HG02943 (cell line): ENCODE data around the gene HEBP1.
"Not testable (repeated sequence)": the region's sequence is repeated elsewhere in the genome, so short reads cannot be mapped to it uniquely, and the experiment has no call there.

Experiments
- ATAC-seq: cut with Tn5 transposase; IDR thresholded peaks from one replicate; pipeline ENCODE4 v1.9.1; 2021; ENCODE audit warnings: mild to moderate bottlenecking, low read depth, moderate library complexity; ENCODE audit not compliant: unreplicated experiment

HEBP1 gene

GRCh38 chr12:12999959-13000615 is at the start of gene HEBP1:
Gene HEBP1 (minus strand): TSS chr12:13000265. CDS start chr12:13000114, 151 bp downstream.
- ATAC-seq, result peak; percentile 85

- no peak for ATAC-seq
These were observed 49.8 kb upstream of the HEBP1 start for GRCh38 chr12:13049816-13050215.

GRCh38 chr12:13046964-13047363 is 46.9 kb upstream of the HEBP1 start:
- no peak for ATAC-seq

GRCh38 chr12:13045816-13046215 is 45.8 kb upstream of the HEBP1 start:
- ATAC-seq, result no peak

- ATAC-seq, result no peak
These were observed 44.8 kb upstream of the HEBP1 start for GRCh38 chr12:13044906-13045299.

- ATAC-seq, result peak; percentile 74
These were observed 44.2 kb upstream of the HEBP1 start, which contains the start of gene FAM234B for GRCh38 chr12:13044002-13044905. Gene FAM234B (plus strand): TSS chr12:13044381. CDS start chr12:13044404, 23 bp downstream.

- ATAC-seq, result no peak
These were observed 42.7 kb upstream of the HEBP1 start for GRCh38 chr12:13042666-13043230.

GRCh38 chr12:13041224-13041623 is 41.2 kb upstream of the HEBP1 start:
- ATAC-seq, result no peak

- ATAC-seq, result no peak
These were observed 39.4 kb upstream of the HEBP1 start for GRCh38 chr12:13039328-13039956.

GRCh38 chr12:13038491-13039161 is 38.6 kb upstream of the HEBP1 start:
- ATAC-seq, result no peak

- ATAC-seq, result no peak
These were observed 36.8 kb upstream of the HEBP1 start for GRCh38 chr12:13036881-13037280.

- ATAC-seq, result not testable (repeated sequence)
These were observed 35.3 kb upstream of the HEBP1 start for GRCh38 chr12:13035335-13035734.

- no peak for ATAC-seq
These were observed 33.4 kb upstream of the HEBP1 start for GRCh38 chr12:13033476-13033875.

- ATAC-seq, result no peak
These were observed 32.1 kb upstream of the HEBP1 start for GRCh38 chr12:13032164-13032563.

GRCh38 chr12:13030541-13031291 is 30.7 kb upstream of the HEBP1 start:
- ATAC-seq, result no peak

- no peak for ATAC-seq
These were observed 28.9 kb upstream of the HEBP1 start for GRCh38 chr12:13028825-13029570.

- ATAC-seq, result no peak
These were observed 27.4 kb upstream of the HEBP1 start for GRCh38 chr12:13027508-13027907.

- no peak for ATAC-seq
These were observed 27.0 kb upstream of the HEBP1 start for GRCh38 chr12:13027032-13027431.

GRCh38 chr12:13026286-13026685 is 26.2 kb upstream of the HEBP1 start:
- ATAC-seq, result no peak
